OCI-LY3 (cell line): ENCODE data around the gene NDUFS7.

ENCODE experiments used
- EZH2phosphoT487 ChIP-seq: fragments of 200-600 bp; shearing (Covaris generic); IDR thresholded peaks from 2 replicates; pipeline ENCODE4 v1.6.1; 2018; ENCODE audit warnings: antibody characterized with exemption, mixed run types, low read depth
- TF ChIP-seq, protein P1 (sequence below): fragments of 200-600, 300-600 bp; sonication (generic); IDR thresholded peaks from 2 replicates; pipeline ENCODE4 v1.5.1; 2014; ENCODE audit warnings: antibody characterized with exemption, low read length, low read depth

DNA sequence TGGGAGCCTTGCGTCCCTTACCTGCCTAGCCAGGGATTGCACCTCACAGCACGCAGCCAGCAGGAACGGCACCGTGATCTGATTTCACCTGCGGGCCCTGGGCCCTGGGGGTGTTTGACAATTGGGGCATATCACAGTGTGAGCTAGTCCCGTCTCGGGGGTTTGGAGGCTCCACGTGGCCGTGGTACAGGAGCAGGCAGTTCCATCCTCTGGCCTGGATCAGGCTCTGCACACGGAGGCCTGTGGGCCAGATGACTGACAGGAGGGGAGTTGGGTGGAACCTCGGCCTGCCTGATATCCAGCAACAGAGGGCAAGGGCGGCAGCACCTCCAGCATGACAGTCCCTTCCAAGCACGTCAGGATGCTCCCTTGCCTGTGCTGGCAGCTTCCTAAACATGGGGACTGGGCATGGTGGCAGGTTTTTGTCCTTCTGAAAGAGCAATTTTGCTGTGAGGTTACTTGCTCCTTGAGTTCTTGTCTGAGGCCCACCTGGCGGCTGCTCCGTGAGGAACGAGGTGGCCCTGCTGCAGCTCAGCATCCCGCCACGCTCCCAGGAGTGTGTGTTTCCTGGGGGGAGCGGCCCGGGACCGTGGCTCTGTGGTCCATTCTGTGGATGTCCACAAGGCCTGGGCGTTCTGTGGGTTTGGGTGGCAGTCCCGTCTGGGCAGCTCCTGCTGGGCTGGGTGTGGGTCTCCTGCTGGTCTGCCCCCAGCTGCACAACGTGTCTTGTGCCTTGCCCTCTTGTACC is 48.2 kb downstream of the NDUFS7 start:
- no peak for TF ChIP-seq EZH2phosphoT487
- TF ChIP-seq, protein P1, sequence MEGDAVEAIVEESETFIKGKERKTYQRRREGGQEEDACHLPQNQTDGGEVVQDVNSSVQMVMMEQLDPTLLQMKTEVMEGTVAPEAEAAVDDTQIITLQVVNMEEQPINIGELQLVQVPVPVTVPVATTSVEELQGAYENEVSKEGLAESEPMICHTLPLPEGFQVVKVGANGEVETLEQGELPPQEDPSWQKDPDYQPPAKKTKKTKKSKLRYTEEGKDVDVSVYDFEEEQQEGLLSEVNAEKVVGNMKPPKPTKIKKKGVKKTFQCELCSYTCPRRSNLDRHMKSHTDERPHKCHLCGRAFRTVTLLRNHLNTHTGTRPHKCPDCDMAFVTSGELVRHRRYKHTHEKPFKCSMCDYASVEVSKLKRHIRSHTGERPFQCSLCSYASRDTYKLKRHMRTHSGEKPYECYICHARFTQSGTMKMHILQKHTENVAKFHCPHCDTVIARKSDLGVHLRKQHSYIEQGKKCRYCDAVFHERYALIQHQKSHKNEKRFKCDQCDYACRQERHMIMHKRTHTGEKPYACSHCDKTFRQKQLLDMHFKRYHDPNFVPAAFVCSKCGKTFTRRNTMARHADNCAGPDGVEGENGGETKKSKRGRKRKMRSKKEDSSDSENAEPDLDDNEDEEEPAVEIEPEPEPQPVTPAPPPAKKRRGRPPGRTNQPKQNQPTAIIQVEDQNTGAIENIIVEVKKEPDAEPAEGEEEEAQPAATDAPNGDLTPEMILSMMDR = no peak
